IMR-90 (cell line): ENCODE measurements around the gene NBEA. TPM values are rescaled to one million over a fixed set of nuclear protein-coding genes. Genes with fewer than 3 reads are reported as not detected.

Experiments
- ATAC-seq: fragments of 200-7000 bp; cut with Tn5 transposase; 2 replicates; pipeline ENCODE4 v1.9.1; 2020; ENCODE audit warnings: low read depth, mild to moderate bottlenecking, moderate library complexity
- BruUV-seq: library from RNA; stranded (reverse); fragments of 400-500 nt; replicated peaks from 2 replicates; lab custom pipeline; 2021; lab: Mats Ljungman, UMichigan
- CTCF ChIA-PET: fragments of 300-600 bp; formaldehyde crosslinking; extraction: SDS; loops from one replicate; lab custom pipeline; 2021; ENCODE audit warnings: antibody characterized with exemption; lab: Yijun Ruan, JAX
- POLR2A ChIA-PET: fragments of 300-600 bp; sonication (Branson Sonifier 250); formaldehyde crosslinking; loops from one replicate; lab custom pipeline; 2022; ENCODE audit warnings: antibody characterized with exemption; ENCODE audit not compliant: unreplicated experiment; lab: Charles Lee
- DNase-seq: peaks from one replicate; pipeline ENCODE4 v3.0.0; 2013
- H2AFZ ChIP-seq: replicated peaks from 2 replicates; pipeline ENCODE3; 2013; ENCODE audit warnings: low read length, mild to moderate bottlenecking; ENCODE audit not compliant: poor library complexity
- H2AK5ac ChIP-seq: 2 replicates; pipeline ENCODE4 v1.6.1; 2013; ENCODE audit warnings: low read depth, low read length, inconsistent platforms
- H2AK9ac ChIP-seq: replicated peaks from 2 replicates; pipeline ENCODE3; 2013; ENCODE audit warnings: mild to moderate bottlenecking, low read depth, low read length, moderate library complexity; ENCODE audit not compliant: poor library complexity
- H2BK120ac ChIP-seq: 2 replicates; pipeline ENCODE4 v1.6.1; 2013; ENCODE audit warnings: low read depth, low read length, inconsistent platforms
- H2BK15ac ChIP-seq: 3 replicates; pipeline ENCODE4 v1.6.1; 2013; ENCODE audit warnings: low read depth, low read length, inconsistent platforms
- H2BK20ac ChIP-seq: 2 replicates; pipeline ENCODE4 v1.6.1; 2013; ENCODE audit warnings: low read depth, mild to moderate bottlenecking, inconsistent platforms, low read length, moderate library complexity
- H2BK5ac ChIP-seq: 2 replicates; pipeline ENCODE4 v1.6.1; 2013; ENCODE audit warnings: mild to moderate bottlenecking, low read depth, low read length, inconsistent platforms; ENCODE audit not compliant: poor library complexity, severe bottlenecking
- H3K14ac ChIP-seq: replicated peaks from 2 replicates; pipeline ENCODE4 v1.6.1; 2013; ENCODE audit warnings: low read depth, low read length, inconsistent platforms
- H3K18ac ChIP-seq: 2 replicates; pipeline ENCODE4 v1.6.1; 2013; ENCODE audit warnings: low read depth, low read length, control low read depth
- H3K23ac ChIP-seq: 2 replicates; pipeline ENCODE4 v1.6.1; 2013; ENCODE audit warnings: low read depth, low read length, inconsistent platforms
- H3K27ac ChIP-seq: 2 replicates; pipeline ENCODE4 v1.5.1; 2013; ENCODE audit warnings: mild to moderate bottlenecking, control low read depth, low read length; ENCODE audit not compliant: insufficient read depth
- H3K27me3 ChIP-seq: 2 replicates; pipeline ENCODE4 v1.6.1; 2013; ENCODE audit warnings: low read length; ENCODE audit not compliant: control insufficient read depth, insufficient read depth
- H3K36me3 ChIP-seq: 2 replicates; pipeline ENCODE4 v1.6.1; 2013; ENCODE audit warnings: low read length, mixed read lengths; ENCODE audit not compliant: control insufficient read depth, insufficient read depth
- H3K4ac ChIP-seq: 2 replicates; pipeline ENCODE4 v1.6.1; 2013; ENCODE audit warnings: low read depth, low read length, inconsistent platforms
- H3K4me1 ChIP-seq: 2 replicates; pipeline ENCODE4 v1.6.1; 2013; ENCODE audit warnings: low read length, mixed read lengths; ENCODE audit not compliant: control insufficient read depth, insufficient read depth
- H3K4me2 ChIP-seq: 2 replicates; pipeline ENCODE4 v1.6.1; 2013; ENCODE audit warnings: low read depth, mild to moderate bottlenecking, control low read depth, low read length, moderate library complexity
- H3K4me3 ChIP-seq: 2 replicates; pipeline ENCODE4 v1.5.1; 2013; ENCODE audit warnings: low read depth, mild to moderate bottlenecking, control low read depth, low read length, moderate library complexity; ENCODE audit not compliant: insufficient read depth
- H3K56ac ChIP-seq: 2 replicates; pipeline ENCODE4 v1.6.1; 2013; ENCODE audit warnings: low read length, inconsistent platforms; ENCODE audit not compliant: insufficient read depth; ENCODE audit errors: extremely low read depth
- H3K79me1 ChIP-seq, 2 experiments: 2 replicates each; pipeline ENCODE4 v1.6.1; 2013; ENCODE audit warnings: low read length in 2 of 2, inconsistent platforms in 1 of 2, low read depth in 1 of 2
- H3K9ac ChIP-seq: 2 replicates; pipeline ENCODE4 v1.6.1; 2013; ENCODE audit warnings: low read depth, low read length, control low read depth
- H3K9me1 ChIP-seq: 2 replicates; pipeline ENCODE4 v1.6.1; 2013; ENCODE audit warnings: low read length, inconsistent platforms; ENCODE audit not compliant: insufficient read depth
- H3K9me3 ChIP-seq: 2 replicates; pipeline ENCODE4 v1.6.1; 2013; ENCODE audit warnings: low read length; ENCODE audit not compliant: control insufficient read depth, insufficient read depth
- H4K20me1 ChIP-seq: 2 replicates; pipeline ENCODE4 v1.6.1; 2013; ENCODE audit warnings: low read length, inconsistent platforms; ENCODE audit not compliant: insufficient read depth
- H4K5ac ChIP-seq: 2 replicates; pipeline ENCODE4 v1.6.1; 2013; ENCODE audit warnings: mild to moderate bottlenecking, low read depth, low read length, control low read depth
- H4K8ac ChIP-seq, 2 experiments: 2 replicates each; pipeline ENCODE4 v1.6.1; 2013; ENCODE audit warnings: low read depth in 2 of 2, low read length in 2 of 2, control low read depth in 1 of 2, inconsistent platforms in 1 of 2
- H4K91ac ChIP-seq: 2 replicates; pipeline ENCODE4 v1.6.1; 2013; ENCODE audit warnings: low read depth, low read length, inconsistent platforms; ENCODE audit not compliant: insufficient read depth
- BHLHE40 ChIP-seq: fragments of 150-350 bp; IDR thresholded peaks from 2 replicates; pipeline ENCODE4 v1.6.1; 2016; ENCODE audit warnings: mild to moderate bottlenecking, low read depth, low read length
- CEBPB ChIP-seq: IDR thresholded peaks from 2 replicates; pipeline ENCODE4 v1.6.1; 2012; ENCODE audit warnings: low read depth, low read length, improper control_type of control experiment
- CHD1 ChIP-seq: IDR thresholded peaks from 2 replicates; pipeline ENCODE4 v1.6.1; 2012; ENCODE audit warnings: low read depth, low read length, improper control_type of control experiment
- CTCF ChIP-seq: conservative IDR thresholded peaks from 2 replicates; pipeline ENCODE4 v1.5.1; 2012; ENCODE audit warnings: mild to moderate bottlenecking, low read depth, low read length, improper control_type of control experiment
- ELK1 ChIP-seq: fragments of 150-350 bp; IDR thresholded peaks from 2 replicates; pipeline ENCODE4 v1.6.1; 2016; ENCODE audit warnings: low read depth, mild to moderate bottlenecking, low read length, moderate library complexity, borderline replicate concordance
- FOS ChIP-seq: fragments of 150-350 bp; IDR thresholded peaks from 2 replicates; pipeline ENCODE4 v1.6.1; 2016; ENCODE audit warnings: low read depth, low read length
- MAZ ChIP-seq: IDR thresholded peaks from 2 replicates; pipeline ENCODE4 v1.6.1; 2012; ENCODE audit warnings: low read depth, mild to moderate bottlenecking, low read length, improper control_type of control experiment, moderate library complexity, borderline replicate concordance
- MXI1 ChIP-seq: IDR thresholded peaks from 2 replicates; pipeline ENCODE4 v1.6.1; 2012; ENCODE audit warnings: low read depth, mild to moderate bottlenecking, low read length, moderate library complexity, borderline replicate concordance
- NFE2L2 ChIP-seq: fragments of 150-350 bp; IDR thresholded peaks from 2 replicates; pipeline ENCODE4 v1.6.1; 2016; ENCODE audit warnings: low read depth, mild to moderate bottlenecking, low read length
- POLR2A ChIP-seq: IDR thresholded peaks from 2 replicates; pipeline ENCODE4 v1.6.1; 2012; ENCODE audit warnings: mild to moderate bottlenecking, low read depth, low read length
- RAD21 ChIP-seq: IDR thresholded peaks from 2 replicates; pipeline ENCODE4 v1.6.1; 2012; ENCODE audit warnings: low read length, improper control_type of control experiment
- RCOR1 ChIP-seq: IDR thresholded peaks from 2 replicates; pipeline ENCODE4 v1.6.1; 2012; ENCODE audit warnings: mild to moderate bottlenecking, low read length, improper control_type of control experiment; ENCODE audit not compliant: insufficient replicate concordance
- SMC3 ChIP-seq: fragments of 150-350 bp; IDR thresholded peaks from 2 replicates; pipeline ENCODE4 v1.6.1; 2016; ENCODE audit warnings: low read depth, mild to moderate bottlenecking, antibody characterized with exemption, low read length, moderate library complexity
- USF2 ChIP-seq: fragments of 150-350 bp; IDR thresholded peaks from 2 replicates; pipeline ENCODE4 v1.6.1; 2017; ENCODE audit warnings: mild to moderate bottlenecking, antibody characterized with exemption, low read length, low read depth
- WGBS, 2 experiments: methylation state at CpG; one replicate each; pipeline versions ENCODE4 v1.1.5 to v1.1.7; 2013; ENCODE audit warnings: missing lambda C conversion rate in 2 of 2; ENCODE audit not compliant: insufficient read length in 1 of 2; ENCODE audit errors: extremely low coverage in 2 of 2; 5-methylcytosine and 5-hydroxymethylcytosine counted together
- dilution Hi-C: fragments of 300-500 bp; cut with HindIII; formaldehyde crosslinking; loops from one replicate; pipeline ENCODE4 v1.14.3; 2018; ENCODE audit warnings: low sequenced_read_pairs; ENCODE audit not compliant: unreplicated experiment
- in situ Hi-C: fragments of 300-500 bp; cut with MboI; formaldehyde crosslinking; loops from 3 replicates; pipeline ENCODE4 v1.14.3; 2019; ENCODE audit warnings: low sequenced_read_pairs, inconsistent platforms, mixed read lengths
- intact Hi-C: fragments of 100-400 bp; cut with micrococcal nuclease; formaldehyde crosslinking; loops from 2 replicates; pipeline ENCODE4 v1.10.0; 2022
- polyA plus RNA-seq, 3 experiments: library from polyadenylated mRNA; depleted of rRNA; stranded (reverse); fragments of >200 nt; gene quantifications; 2 replicates each; pipeline ENCODE4 v1.2.3, GENCODE V29; 2012; ENCODE audit warnings: low replicate concordance in 1 of 3
- total RNA-seq: library from RNA; depleted of rRNA; stranded (reverse); fragments of >200 nt; gene quantifications from 2 replicates; pipeline ENCODE4 v1.2.3, GENCODE V29; 2012

The NBEA gene
- total and polyA plus RNA-seq, 2 of the 4 experiments (the other 2 are of a cell fraction), result 0.82 to 2.2 TPM

GRCh38 chr13:35690581-35691207 is 748.6 kb downstream of the NBEA start:
- dilution Hi-C loops, result no loop called here
- Histone ChIP-seq H3K9me3 (no peaks in the 10 kb centered on the region), H3K4ac (peak overlapping the region; percentile 50; the same call in 1 of the 2 replicates), H4K20me1 (no peaks in the 10 kb centered on the region), H2AK5ac (peak overlapping the region; percentile 39), H3K27ac (peak overlapping the region; percentile 32; the same call in 1 of the 2 replicates), H3K4me2 (peak overlapping the region; percentile 15; the same call in 1 of the 2 replicates), H3K18ac (peak overlapping the region; percentile 31), H4K5ac (peak overlapping the region; percentile 35; the same call in 1 of the 2 replicates), H2AK9ac (no peak overlapping the region), H3K4me1 (peaks cover 11% of the 10 kb centered on the region), H3K14ac (no peak overlapping the region), H3K9ac (no peak overlapping the region), H2BK5ac (no peak overlapping the region), H4K8ac (0 out of 4 replicates have a peak overlapping the region, but pooled peaks of 1 of the 2 experiments have one; percentile 47), H4K91ac (0 out of 2 replicates have a peak overlapping the region, but pooled peaks have one; percentile 23), H3K79me1 (no peaks in the 10 kb centered on the region), H2BK20ac (peak overlapping the region; percentile 48; the same call in 1 of the 2 replicates), H2BK15ac (0 out of 3 replicates have a peak overlapping the region, but pooled peaks have one; percentile 38), H2AFZ (peak overlapping the region; percentile 84), H2BK120ac (peak overlapping the region; percentile 3; the same call in 1 of the 2 replicates), H3K56ac (no peak overlapping the region), H3K23ac (no peak overlapping the region), H3K36me3 (no peaks in the 10 kb centered on the region), H3K4me3 (no peak overlapping the region), H3K27me3 (no peaks in the 10 kb centered on the region), H3K9me1 (no peaks in the 10 kb centered on the region)
- ATAC-seq (peak; percentile 63), DNase-seq (peak; percentile 41)
- POLR2A ChIA-PET, result no interaction called here
- 80% methylated on average over 1 of the region's 8 CpGs; no CpG with 5 or more reads in 1 of the 2 experiments for WGBS, 2 experiments
- no TSS peak for BruUV-seq
- intact Hi-C loops, result no loop called here
- CTCF ChIA-PET, result no interaction called here
- TF ChIP-seq FOS (no peak), SMC3 (no peak), CEBPB (no peak), MAZ (no peak), CHD1 (no peak), POLR2A (no peak), RAD21 (no peak), CTCF (no peak), USF2 (no peak), BHLHE40 (no peak), RCOR1 (no peak), MXI1 (no peak), NFE2L2 (no peak), ELK1 (no peak)
- in situ Hi-C loops, result no loop called here
